HG03460 (cell line): Measurements from ENCODE around the gene SOBP.

ENCODE experiments used
- ATAC-seq: cut with Tn5 transposase; IDR thresholded peaks from one replicate; pipeline ENCODE4 v1.9.1; 2021; ENCODE audit not compliant: unreplicated experiment

The SOBP gene

DNA sequence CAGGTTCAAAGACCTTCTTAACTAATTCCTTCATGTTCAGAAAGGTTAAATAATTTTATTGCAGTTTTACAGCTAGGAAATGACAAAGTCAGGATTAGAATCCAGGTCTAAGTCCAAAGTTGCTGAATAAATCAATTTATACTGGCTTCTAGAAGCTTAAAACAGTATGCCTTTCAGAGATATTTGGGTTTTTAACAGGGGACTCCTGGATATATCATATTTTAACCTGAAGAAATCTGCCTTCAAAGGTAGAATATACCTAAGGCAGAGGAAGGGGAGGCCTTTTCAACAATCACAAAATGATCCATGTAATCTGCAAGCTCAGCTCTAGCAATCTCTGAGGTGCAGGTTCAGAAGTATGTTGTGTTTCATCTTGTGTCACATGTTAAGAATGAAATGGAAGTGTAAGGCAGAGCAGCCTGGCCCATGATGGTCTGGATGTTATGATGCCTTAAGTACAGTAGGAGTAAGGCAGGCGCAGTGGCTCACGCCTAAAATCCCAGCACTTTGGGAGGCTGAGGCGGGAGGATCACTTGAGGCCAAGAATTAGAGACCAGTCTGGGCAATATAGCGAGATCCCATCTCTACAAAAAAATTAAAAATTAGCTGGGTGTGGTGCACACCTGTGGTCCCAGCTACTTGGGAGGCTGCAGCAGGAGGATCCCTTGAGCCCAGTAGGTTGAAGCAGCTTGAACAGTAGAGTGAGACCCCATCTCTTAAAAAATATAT lies 123.9 kb downstream of the SOBP start:
- no peak for ATAC-seq

GRCh38 chr6:107614828-107615227 lies 124.9 kb downstream of the SOBP start:
- no peak for ATAC-seq

DNA sequence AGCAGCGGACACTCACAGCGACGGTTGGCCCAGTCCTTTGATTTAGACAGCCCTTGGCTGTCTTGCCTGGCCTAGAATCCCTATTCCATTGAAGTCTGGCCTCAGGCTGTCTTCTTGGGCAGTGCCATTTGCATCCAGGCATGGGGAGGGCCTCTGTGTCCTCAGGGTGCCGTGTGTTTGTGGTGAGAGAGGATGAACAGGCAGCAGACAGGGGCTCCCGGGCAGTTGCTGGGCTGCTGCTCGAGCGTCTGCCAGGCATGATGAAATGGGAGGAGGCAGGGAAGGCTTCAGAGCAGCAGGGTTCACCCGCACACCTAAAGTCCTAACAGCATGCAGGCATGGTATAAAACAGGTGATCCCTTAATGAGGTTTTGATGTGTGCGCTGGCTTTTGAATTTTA lies 126.9 kb downstream of the SOBP start:
- ATAC-seq, result no peak

DNA sequence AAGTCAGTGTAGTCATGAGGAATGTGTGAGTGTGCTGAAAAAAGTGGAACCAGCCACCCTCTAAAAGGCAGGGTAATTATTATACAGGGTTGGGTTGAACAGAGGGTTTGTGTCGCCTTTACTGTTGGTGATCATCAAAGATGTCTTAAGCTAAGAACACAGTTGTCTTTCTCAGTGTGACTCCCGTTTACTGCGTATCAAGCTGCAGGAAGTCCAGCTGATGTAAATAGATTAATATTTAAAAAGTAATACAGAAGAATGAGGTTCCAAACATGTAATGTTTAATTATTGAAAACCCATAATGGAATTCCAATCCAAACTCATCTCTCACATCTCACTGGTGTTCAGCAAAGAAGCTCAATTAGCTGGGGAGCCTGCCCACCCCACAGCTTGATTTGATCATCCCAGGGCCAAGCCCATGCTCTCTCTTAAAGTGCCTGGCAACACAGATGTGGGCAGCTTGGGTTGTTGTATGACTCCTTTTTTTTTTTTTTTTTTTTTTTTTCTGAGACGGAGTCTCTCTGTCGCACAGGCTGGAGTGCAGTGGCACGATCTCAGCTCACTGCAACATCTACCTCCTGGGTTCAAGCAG lies 127.5 kb downstream of the SOBP start:
- no peak for ATAC-seq

DNA sequence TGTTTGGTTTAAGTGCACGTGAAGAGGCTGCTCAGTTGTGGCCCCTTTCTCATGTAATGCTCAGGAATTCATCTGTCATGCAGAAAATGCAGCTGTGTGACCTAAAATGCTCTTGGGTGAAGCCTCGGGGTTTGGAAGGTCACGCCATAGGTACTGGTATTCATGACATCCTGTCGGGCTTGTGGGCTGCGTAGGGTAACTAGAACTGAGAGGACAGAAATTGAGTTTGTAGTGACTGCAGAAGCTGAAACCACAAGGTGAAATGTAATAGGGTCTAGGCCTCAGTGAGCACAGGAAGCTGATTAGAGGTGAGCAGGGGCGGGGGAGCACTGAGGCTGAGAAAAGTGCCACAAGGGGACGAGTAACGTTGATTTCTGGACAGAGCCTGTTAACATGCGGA lies 128.8 kb downstream of the SOBP start:
- ATAC-seq, result peak; percentile 98

- no peak for ATAC-seq
Measured at GRCh38 chr6:107620732-107621131, 130.8 kb downstream of the SOBP start.

DNA sequence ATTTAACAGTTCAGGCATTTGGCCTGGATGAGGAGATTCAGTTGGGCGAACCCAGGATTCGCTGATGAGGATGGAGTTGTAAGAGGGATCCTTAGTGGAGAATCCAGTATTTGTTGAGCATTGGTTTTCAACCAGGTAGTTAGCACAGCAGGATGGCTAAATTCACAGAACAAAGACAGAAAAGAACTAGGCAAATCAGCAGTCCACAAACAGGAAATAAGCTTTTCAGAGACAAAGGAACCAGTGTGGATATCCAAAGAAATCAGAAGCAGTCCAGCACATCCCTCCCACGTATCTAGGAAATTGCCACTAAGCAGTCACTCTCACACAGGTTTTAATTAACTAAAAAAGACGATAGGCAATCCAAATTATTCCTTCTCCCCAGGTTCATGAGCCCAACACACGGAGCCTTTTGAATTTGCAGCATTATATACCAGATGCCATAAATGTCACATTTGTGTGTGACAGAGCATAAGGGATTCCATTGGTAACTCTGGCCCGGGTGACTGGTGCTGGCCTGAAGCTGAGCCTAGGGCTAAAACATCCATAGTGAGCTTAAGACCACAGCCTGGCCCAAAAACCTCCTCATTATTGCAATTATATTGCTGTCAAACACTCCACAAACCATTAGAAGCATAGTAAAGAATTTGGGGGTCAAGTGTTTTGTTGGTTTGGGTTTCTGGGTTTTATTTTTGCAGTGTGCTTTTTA lies 131.5 kb downstream of the SOBP start:
- no peak for ATAC-seq

DNA sequence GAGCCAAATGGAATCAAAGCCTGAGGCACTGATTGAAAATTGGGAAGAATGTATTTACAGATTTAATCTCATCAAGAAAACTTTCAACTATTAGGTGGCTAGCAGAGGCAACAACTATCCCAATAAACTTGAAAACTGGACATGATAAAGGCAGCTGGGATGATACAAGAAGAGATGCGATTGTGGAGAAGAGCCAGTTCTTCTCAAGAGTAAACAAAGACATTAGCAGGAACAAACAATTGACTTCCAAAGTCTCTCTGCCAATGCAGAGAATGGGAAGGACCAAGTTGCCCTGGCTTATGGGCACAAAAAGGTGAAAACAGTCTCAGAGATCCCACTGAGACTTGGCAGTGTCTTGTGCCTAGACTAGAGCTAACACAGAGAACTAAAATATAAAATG lies 132.4 kb downstream of the SOBP start:
- no peak for ATAC-seq

DNA sequence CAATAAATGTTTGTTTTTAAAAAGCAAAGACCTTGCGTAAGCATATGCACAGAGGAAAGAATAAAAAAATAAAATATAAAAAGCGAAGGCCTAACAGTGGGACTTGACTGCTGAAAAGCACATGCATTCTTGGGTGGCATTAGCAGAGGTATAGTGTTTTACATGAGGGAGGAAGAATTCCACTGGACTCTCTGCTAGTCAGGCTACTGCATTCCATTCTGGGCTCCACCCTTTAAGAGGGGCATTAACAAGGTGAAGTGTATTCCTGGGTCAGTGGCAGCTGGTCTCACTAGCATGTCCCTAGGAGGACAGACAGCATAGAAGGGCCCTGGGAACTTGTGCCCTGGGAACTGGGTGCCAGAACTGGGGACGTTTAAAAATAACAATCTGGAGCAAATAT lies 134.1 kb downstream of the SOBP start:
- no peak for ATAC-seq

GRCh38 chr6:107624541-107624940 lies 134.6 kb downstream of the SOBP start:
- ATAC-seq, result no peak

DNA sequence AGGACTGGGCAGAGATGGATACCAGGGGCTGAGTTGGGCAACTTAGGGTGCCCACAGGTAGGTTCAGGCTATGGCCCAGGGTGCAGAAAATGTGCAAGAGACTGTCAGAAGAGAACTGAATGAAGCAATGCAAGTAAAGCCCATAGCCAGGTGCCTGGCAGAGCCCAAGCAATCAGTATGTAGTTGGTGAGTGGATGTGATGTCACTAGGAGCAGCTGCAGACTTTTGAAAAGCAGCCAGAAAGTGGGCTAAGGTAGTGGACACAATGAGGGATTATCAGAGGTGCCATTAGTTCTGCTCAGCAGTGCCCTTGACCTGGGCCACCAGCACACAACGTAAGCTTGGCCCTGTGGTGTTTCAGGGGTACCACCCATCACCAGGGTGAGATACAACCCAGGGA lies 135.3 kb downstream of the SOBP start:
- ATAC-seq, result no peak

- no peak for ATAC-seq
Measured at GRCh38 chr6:107626645-107627044, 136.7 kb downstream of the SOBP start.

GRCh38 chr6:107627969-107628368 lies 138.1 kb downstream of the SOBP start:
- ATAC-seq, result no peak

DNA sequence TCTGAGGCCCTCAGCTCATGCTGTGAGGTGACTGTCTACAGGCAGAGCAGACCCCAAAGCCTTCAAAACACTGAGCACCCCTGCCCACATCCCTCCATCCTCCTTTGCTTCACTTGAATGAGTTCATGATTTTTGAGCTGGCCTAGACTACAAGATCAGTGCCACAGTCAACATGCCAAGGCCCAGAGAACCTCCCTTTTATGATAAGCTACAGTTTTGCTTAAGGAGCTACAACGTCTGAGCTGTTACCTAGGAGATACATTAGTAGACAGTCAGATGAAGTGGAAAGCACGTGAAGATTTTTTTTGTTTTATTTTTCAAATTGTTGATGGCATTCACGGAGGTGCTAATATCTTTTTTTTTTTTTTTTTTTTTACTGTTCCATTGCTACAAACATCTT lies 139.0 kb downstream of the SOBP start:
- no peak for ATAC-seq

DNA sequence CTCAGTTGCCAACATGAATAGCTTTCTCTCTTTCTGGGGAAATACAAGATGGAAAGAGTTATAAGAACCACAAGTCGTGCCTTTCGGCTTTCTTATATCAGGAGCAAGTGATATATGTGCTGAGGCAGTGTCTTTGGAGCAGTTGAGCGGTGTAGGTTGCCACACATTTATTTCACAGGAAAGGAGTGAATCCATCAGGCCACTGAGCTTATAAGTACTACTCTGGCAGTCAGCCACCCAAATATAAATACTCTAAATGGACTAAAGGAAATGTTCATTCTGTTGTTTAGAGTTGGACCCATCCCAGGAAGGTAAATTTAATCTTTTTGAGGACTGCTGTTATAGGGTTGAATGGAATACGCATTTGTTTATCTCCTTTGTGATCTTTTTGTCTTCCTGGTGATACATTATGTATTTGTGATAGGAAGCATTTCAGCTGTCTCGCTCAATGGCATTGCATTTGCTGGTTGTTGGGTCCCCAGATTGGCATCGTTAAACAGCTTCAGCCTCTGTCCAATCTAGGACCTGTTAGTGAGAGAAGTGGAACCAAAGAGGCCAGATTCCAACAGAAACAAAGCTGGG lies 139.7 kb downstream of the SOBP start:
- no peak for ATAC-seq

DNA sequence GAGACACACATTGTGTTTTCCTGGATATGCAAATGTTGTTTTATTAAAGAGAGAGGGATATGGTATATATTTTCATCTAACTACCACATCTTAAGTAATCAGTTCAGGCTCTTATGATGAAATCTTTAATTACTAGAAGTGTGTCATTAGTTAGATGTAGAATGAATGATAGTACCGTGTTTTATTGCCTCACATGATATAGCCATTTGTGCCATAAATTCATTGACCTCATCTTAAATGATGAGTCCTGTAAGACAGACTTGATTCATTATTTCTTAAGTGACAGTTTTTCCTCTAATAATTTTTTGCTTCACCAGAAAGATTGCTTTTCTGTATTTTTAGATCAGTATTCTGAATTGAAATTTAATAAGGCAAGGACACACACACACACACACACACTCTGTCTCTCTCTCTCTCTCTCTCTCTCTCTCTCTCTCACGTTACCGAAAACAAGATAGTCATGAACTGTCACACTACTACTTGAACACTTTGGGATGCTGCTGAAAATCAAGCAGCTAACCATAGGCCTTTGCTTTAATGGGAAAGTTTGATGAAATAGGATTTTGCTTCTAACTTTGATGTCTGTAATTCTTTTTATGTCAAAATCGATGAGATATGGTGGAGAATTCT lies 140.5 kb downstream of the SOBP start:
- no peak for ATAC-seq

- ATAC-seq, result no peak
Measured at GRCh38 chr6:107632381-107633136, 142.6 kb downstream of the SOBP start.

DNA sequence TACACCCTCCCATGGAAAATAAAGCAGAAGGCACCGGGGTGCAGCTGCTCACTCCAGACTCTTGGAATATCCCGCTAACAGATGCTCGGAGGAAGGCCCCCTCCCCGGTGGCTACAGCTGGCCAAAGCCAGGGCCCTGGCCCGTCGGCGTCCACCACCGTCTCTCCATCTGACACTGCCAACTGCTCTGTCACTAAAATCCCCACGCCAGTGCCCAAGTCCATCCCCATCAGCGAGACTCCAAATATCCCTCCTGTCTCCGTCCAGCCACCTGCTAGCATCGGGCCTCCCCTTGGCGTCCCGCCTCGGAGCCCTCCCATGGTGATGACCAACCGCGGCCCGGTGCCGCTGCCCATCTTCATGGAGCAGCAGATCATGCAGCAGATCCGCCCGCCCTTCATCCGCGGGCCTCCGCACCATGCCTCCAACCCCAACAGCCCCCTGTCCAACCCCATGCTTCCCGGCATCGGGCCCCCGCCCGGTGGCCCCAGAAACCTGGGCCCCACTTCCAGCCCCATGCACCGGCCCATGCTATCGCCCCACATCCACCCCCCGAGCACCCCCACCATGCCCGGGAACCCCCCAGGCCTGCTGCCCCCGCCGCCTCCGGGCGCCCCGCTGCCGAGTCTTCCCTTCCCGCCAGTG lies 143.9 kb downstream of the SOBP start:
- no peak for ATAC-seq

DNA sequence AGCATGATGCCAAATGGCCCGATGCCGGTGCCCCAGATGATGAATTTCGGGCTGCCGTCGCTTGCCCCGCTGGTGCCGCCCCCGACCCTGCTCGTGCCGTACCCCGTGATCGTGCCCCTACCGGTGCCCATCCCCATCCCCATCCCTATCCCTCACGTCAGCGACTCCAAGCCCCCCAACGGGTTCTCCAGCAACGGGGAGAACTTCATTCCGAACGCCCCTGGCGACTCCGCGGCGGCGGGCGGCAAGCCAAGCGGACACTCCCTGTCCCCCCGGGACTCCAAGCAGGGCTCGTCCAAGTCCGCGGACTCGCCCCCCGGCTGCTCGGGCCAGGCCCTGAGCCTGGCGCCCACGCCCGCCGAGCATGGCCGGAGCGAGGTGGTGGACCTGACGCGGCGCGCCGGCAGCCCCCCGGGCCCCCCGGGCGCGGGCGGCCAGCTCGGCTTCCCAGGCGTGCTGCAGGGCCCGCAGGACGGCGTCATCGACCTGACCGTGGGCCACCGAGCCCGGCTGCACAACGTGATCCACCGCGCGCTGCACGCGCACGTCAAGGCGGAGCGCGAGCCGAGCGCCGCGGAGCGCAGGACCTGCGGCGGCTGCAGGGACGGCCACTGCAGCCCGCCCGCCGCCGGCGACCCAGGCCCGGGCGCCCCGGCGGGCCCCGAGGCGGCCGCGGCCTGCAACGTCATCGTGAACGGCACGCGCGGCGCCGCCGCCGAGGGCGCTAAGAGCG lies 144.6 kb downstream of the SOBP start:
- ATAC-seq, result no peak

DNA sequence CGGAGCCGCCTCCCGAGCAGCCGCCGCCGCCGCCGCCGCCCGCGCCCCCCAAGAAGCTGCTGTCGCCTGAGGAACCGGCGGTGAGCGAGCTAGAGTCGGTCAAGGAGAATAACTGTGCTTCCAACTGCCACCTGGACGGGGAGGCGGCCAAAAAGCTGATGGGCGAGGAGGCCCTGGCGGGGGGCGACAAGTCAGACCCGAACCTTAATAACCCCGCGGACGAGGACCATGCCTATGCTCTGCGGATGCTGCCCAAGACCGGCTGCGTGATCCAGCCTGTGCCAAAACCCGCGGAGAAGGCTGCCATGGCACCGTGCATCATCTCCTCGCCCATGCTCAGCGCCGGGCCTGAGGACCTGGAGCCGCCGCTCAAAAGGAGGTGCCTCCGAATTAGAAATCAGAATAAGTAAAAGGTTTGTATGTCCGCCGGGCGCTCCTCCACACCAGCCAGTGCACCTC lies 145.2 kb downstream of the SOBP start:
- no peak for ATAC-seq
